Hepatocyte (in vitro differentiated cells): ENCODE results near the gene RBM14.

Experiments used
- EZH2 ChIP-seq: fragments of 200-600 bp; sonication (generic); IDR thresholded peaks from 2 replicates; pipeline ENCODE4 v1.6.1; 2016; ENCODE audit warnings: antibody characterized with exemption, mild to moderate bottlenecking, borderline replicate concordance
- EZH2phosphoT487 ChIP-seq: fragments of 200-600 bp; sonication (generic); IDR thresholded peaks from one replicate; pipeline ENCODE4 v1.6.1; 2018; ENCODE audit warnings: antibody characterized with exemption, mild to moderate bottlenecking, low read depth, moderate library complexity; ENCODE audit not compliant: unreplicated experiment, severe bottlenecking
- TF ChIP-seq, protein P1 (sequence below): fragments of 200-600 bp; sonication (generic); IDR thresholded peaks from 2 replicates; pipeline ENCODE4 v1.5.1; 2016; ENCODE audit warnings: antibody characterized with exemption, mild to moderate bottlenecking; ENCODE audit not compliant: poor library complexity

DNA sequence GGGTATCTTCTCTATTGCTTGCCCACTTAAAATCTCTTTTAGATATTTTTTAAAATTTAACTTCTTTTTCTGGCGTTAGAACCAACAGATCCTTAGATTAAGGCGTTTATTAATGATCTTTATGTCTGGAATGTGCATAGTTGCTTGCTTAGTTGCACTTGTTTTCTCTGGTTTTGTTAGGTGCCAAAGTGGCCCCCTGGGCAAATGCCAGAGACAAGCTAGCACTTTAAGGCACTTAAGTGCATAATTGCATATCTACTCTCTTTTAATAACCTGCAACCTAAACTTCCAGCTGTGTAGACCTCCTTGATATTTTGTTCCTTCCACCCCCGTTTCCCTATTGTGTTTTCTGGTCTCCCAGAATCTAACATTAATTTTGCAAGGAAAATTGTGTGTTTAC, 25.4 kb downstream of the RBM14 start:
- TF ChIP-seq, protein P1, sequence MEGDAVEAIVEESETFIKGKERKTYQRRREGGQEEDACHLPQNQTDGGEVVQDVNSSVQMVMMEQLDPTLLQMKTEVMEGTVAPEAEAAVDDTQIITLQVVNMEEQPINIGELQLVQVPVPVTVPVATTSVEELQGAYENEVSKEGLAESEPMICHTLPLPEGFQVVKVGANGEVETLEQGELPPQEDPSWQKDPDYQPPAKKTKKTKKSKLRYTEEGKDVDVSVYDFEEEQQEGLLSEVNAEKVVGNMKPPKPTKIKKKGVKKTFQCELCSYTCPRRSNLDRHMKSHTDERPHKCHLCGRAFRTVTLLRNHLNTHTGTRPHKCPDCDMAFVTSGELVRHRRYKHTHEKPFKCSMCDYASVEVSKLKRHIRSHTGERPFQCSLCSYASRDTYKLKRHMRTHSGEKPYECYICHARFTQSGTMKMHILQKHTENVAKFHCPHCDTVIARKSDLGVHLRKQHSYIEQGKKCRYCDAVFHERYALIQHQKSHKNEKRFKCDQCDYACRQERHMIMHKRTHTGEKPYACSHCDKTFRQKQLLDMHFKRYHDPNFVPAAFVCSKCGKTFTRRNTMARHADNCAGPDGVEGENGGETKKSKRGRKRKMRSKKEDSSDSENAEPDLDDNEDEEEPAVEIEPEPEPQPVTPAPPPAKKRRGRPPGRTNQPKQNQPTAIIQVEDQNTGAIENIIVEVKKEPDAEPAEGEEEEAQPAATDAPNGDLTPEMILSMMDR: no peak
- no peak for TF ChIP-seq EZH2phosphoT487
- no peak for TF ChIP-seq EZH2
